Astrocyte (in vitro differentiated cells and primary cell): ENCODE data around the gene PYY.

ENCODE experiments used
- EZH2 ChIP-seq: IDR thresholded peaks from 2 replicates; pipeline ENCODE4 v1.6.1; 2012; ENCODE audit warnings: mild to moderate bottlenecking, low read length, inconsistent platforms; ENCODE audit not compliant: insufficient read depth
- TF ChIP-seq, protein P1 (sequence below): IDR thresholded peaks from 2 replicates; pipeline ENCODE4 v1.5.1; 2011; ENCODE audit warnings: low read depth, mild to moderate bottlenecking, inconsistent platforms, low read length, moderate library complexity; ENCODE audit not compliant: insufficient read depth

GRCh38 chr17:43905400-43905984 lies 48.2 kb downstream of the PYY start:
- no peak for TF ChIP-seq EZH2
- TF ChIP-seq, protein P1, sequence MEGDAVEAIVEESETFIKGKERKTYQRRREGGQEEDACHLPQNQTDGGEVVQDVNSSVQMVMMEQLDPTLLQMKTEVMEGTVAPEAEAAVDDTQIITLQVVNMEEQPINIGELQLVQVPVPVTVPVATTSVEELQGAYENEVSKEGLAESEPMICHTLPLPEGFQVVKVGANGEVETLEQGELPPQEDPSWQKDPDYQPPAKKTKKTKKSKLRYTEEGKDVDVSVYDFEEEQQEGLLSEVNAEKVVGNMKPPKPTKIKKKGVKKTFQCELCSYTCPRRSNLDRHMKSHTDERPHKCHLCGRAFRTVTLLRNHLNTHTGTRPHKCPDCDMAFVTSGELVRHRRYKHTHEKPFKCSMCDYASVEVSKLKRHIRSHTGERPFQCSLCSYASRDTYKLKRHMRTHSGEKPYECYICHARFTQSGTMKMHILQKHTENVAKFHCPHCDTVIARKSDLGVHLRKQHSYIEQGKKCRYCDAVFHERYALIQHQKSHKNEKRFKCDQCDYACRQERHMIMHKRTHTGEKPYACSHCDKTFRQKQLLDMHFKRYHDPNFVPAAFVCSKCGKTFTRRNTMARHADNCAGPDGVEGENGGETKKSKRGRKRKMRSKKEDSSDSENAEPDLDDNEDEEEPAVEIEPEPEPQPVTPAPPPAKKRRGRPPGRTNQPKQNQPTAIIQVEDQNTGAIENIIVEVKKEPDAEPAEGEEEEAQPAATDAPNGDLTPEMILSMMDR, result no peak
